GM12891 (cell line): ENCODE results near the gene C2CD2L.

Source experiments
- POLR2A ChIP-seq: IDR thresholded peaks from 2 replicates; pipeline ENCODE4 v1.6.1; 2011; ENCODE audit warnings: low read depth, low read length, control low read depth
- POLR2AphosphoS5 ChIP-seq: IDR thresholded peaks from 2 replicates; pipeline ENCODE4 v1.6.1; 2011; ENCODE audit warnings: low read depth, low read length, control low read depth
- SPI1 ChIP-seq: IDR thresholded peaks from 2 replicates; pipeline ENCODE4 v1.6.1; 2011; ENCODE audit warnings: low read depth, low read length, control low read depth
- TAF1 ChIP-seq: IDR thresholded peaks from 2 replicates; pipeline ENCODE4 v1.6.1; 2011; ENCODE audit warnings: low read depth, low read length, control low read depth

DNA sequence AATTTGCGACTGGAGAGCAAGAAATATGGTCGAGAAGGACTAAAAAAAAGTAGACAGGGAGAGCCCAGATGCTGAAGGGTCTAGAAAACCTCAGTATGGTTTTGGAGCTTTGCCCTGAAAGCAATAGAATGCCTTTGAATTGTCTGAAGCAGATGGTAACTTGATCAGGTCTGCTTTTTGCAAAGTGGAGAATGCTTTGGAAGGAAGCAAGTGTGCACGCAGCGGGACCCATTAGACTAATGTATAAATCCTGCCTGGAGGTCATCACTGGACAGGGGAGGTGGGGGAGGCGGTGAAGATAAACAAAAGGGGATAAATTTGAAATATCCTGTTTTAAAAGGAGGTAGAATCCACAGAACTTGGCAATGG lies 13.5 kb downstream of the C2CD2L start:
- TF ChIP-seq POLR2A (no peak), POLR2AphosphoS5 (no peak), TAF1 (no peak), SPI1 (no peak)
